Subcutaneous adipose tissue (tissue), 4 donors: ENCODE measurements around the gene SIM2. TPM values are rescaled to one million over a fixed set of nuclear protein-coding genes. Genes with fewer than 3 reads are reported as not detected.

Source experiments
- CTCF ChIP-seq: fragments of 450-650 bp; IDR thresholded peaks from one replicate; pipeline ENCODE4 v1.5.1; 2016; ENCODE audit warnings: low read depth, mild to moderate bottlenecking, control low read depth, antibody characterized with exemption, moderate library complexity
- total RNA-seq, 4 donors: library from RNA; depleted of rRNA; stranded (reverse); fragments of >200 nt; gene quantifications; one replicate each; pipeline ENCODE4 v1.1.0, GENCODE V29; 2016

SIM2 gene
- total RNA-seq, 4 donors from 2014 or later = not detected

- no peak for TF ChIP-seq CTCF
Observed at GRCh38 chr21:36729310-36729970, 30.5 kb downstream of the SIM2 start.

GRCh38 chr21:36730291-36731281 lies 31.7 kb downstream of the SIM2 start:
- no peak for TF ChIP-seq CTCF

GRCh38 chr21:36732217-36732616 lies 33.3 kb downstream of the SIM2 start:
- TF ChIP-seq CTCF = no peak

GRCh38 chr21:36732761-36733160 lies 33.8 kb downstream of the SIM2 start:
- TF ChIP-seq CTCF = no peak

- TF ChIP-seq CTCF = no peak
Observed at GRCh38 chr21:36733857-36734256, 34.9 kb downstream of the SIM2 start.

GRCh38 chr21:36734367-36735200 lies 35.7 kb downstream of the SIM2 start:
- TF ChIP-seq CTCF = no peak
